HPDE6-E6E7 (cell line): Measurements from ENCODE around the gene FOXD4L4.
"Not testable (repeated sequence)": the region's sequence is repeated elsewhere in the genome, so short reads cannot be mapped to it uniquely, and the experiment has no call there.

Experiments
- DNase-seq: peaks from one replicate; pipeline ENCODE4 v3.0.0; 2011; ENCODE audit warnings: missing footprints; ENCODE audit errors: extremely low spot score

The FOXD4L4 gene

GRCh38 chr9:65737096-65737564 is at the start of gene FOXD4L4:
Gene FOXD4L4, plus strand, starts transcription at chr9:65737146. Its CDS starts 0 bp downstream, at chr9:65737146.
- not testable (repeated sequence) for DNase-seq

- not testable (repeated sequence) for DNase-seq
These were observed 33.4 kb upstream of the FOXD4L4 start for GRCh38 chr9:65703550-65703949.

- not testable (repeated sequence) for DNase-seq
These were observed 22.5 kb upstream of the FOXD4L4 start for GRCh38 chr9:65714445-65714844.

- DNase-seq: not testable (repeated sequence)
These were observed 1.2 kb downstream of the FOXD4L4 start for GRCh38 chr9:65738133-65738532.
